ENCODE results near the gene MPZ.
"Not testable (repeated sequence)": the region's sequence is repeated elsewhere in the genome, so short reads cannot be mapped to it uniquely, and the experiment has no call there.

The MPZ gene

DNA sequence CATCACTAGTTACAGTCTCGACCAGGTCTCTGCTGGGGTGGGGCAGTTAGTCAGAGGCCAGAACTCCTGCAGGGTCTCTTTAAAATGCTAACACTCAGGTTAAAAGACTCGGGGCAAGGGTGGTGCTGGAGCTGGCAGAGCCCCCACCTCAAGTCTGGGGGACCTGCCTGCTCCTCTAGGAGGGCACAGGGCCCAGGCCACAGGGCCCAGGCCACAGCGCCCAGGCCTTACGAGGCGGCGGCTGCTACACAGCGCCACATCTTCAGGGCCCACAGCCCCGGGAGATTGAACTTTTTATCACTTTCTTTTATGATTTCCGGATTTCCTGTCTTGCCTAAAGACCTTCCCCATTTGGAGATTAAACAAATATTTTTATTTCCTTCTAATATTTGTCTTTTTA lies 10.4 kb downstream of the MPZ start:
- no peak for DNase-seq

- no peak for DNase-seq
Measured at GRCh38 chr1:161298116-161298515, 11.7 kb downstream of the MPZ start.

- DNase-seq = no peak
Measured at GRCh38 chr1:161297415-161297814, 12.4 kb downstream of the MPZ start.

DNA sequence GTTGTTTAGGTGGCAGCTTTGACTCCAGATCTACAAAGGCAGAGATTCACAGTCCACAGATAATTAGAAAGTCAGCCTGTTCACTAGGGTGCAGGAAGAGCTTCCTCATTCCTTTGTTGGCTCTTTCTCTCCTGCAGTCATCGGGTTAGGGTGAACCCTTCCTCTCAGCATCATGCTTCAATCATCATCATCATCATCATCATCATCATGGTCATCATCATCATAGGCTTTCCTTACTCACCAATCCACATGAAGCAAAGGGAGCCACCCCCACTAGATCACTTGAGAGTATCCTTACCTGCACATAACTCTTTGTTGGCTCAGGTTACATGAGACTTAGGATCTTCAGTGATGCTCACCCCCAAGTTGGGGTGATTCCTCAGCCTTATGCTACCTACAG lies 19.0 kb downstream of the MPZ start:
- no peak for DNase-seq

DNA sequence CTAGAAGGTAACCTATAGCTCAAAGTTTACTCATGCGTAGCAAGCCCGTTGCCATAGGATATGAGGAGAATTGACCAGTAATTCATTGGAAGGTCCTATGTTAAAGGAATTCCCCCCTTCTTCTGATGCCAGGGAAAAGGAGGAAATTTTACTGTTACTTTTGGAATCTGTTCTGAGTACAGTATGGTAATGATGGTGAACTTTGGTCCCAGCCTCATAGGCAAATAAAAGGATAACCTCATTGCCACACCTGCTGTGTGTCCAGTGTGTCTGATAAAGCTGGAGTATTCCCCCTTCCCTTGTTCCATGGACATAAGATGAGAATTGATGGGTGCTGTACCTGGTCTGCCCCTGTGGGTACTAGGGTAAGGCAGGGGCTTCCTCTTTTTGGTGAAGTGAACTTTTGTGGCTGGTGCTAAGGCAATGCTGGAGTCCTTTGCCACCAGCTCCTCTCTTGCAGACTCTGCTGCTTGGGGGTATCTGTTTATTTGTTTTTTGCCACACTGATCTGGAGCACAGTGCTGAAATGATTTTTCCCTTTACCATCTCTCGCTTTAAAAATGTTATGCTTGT lies 22.2 kb downstream of the MPZ start:
- DNase-seq = no peak

DNA sequence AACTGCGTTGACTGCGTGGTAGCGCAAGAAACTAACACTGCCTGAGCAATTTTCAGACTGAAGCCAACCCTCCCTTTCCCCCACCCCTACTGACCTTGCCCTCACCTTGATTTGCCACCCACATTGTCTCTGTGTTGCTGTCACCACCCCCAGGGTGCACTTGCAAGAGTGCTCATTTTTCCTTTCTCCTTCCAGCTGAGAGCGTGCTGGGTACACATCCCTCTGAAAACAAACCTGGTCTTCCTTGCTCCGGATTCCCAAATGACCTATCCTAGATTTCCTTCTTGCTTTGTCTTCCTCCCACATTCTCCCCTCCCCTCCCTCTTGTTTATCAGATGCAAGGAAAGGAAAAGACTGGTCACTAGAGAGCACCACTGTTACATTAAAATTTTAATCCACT lies 24.2 kb downstream of the MPZ start:
- no peak for DNase-seq

DNA sequence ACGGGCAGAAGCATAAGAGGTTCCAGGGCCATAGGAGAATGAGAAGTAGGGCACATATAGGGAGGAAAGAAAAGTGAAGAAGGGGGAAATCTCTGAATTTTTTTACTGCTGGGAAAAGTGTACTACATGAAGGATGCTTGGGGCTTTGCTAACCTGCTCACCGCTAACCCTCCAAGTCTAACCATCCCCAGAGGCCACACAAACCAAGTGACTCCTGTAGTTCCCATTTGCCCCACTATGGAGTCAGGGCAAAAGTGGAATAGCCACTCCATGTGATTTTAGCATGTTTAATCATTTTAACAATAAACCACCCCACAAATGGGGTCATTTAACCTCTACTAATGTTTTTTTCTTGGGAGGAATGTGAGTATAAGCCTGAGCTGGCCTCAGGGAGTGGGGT lies 24.7 kb downstream of the MPZ start:
- DNase-seq = no peak

DNA sequence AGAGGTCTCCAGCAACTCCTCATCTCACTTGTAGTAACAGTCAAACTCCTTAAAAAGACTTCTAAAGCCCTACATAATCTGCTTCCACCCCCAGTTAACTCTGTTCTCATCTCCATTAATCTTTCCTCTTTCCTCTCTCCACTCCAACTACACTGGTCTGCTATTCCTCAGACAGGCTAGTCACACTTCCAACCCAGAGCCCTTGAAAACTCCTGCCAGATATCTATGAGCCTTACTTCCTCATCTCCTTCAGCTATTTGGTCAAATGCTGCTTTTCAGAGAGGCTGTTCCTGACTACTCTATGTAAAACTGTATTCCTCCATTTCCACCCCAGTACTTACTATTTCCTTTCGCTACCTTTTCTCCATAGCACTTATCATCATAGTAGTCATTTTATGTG lies 26.8 kb downstream of the MPZ start:
- DNase-seq = no peak

- DNase-seq = no peak
Measured at GRCh38 chr1:161274874-161275273, 34.9 kb downstream of the MPZ start.

DNA sequence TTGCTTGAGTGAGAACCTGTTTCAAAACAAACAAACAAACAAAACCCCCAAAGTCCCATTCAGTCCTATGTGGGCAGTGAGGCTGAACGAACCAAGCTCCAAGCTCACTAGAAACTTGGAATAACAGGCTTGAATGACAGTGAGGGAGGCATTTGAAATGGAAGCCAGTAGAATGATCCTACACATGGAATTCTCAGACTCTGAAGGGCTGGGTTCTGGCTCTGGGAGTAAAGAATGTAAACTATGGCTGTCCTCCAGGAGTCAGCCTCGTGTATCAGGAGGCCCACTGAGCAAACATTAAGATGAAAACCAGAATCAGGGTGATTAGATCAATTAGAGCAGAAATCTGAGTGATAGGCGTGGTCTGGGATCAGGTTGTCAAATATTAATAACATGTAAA lies 36.4 kb downstream of the MPZ start:
- DNase-seq = no peak

GRCh38 chr1:161267321-161267720 lies 42.4 kb downstream of the MPZ start:
- peak; percentile 2 for DNase-seq

DNA sequence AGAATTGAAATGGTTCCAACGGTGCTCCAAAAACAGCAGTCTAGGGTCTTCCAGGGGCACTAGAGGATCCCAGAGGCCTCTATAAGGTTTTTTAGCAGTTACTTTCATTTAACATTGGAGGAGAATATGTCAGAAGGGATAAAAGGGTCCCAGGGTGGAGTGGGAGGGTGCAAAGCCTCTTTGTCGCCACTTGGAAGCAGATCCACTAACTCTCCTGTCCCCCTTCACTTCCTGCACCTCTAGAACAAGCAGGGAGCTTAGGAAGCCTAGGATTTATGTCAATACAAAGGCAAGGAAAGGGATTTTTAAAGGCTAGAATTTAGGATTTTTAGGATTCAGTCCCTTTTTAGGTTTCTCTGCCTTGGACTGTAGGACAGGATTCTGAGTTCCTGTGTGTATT lies 42.9 kb downstream of the MPZ start:
- no peak for DNase-seq

GRCh38 chr1:161266202-161266601 lies 43.6 kb downstream of the MPZ start:
- DNase-seq = no peak

DNA sequence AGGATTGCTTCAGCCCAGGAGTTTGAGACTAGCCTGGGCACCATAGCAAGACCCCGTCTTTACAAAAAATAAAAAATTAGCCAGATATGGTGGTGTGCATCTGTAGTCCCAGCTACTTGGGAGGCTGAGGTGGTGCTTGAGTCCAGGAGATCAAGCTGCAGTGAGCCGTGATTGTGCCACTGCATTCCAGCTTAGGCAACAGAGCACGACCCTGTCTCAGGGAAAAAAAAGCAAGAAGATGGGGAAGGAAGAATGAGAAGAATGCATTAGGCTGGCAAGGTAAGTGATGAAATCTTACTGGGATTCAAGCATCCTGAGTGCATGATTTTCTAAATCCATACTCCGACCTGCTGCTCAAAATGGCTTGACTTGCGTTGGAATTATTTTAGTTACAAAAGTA lies 44.5 kb downstream of the MPZ start:
- no peak for DNase-seq

DNA sequence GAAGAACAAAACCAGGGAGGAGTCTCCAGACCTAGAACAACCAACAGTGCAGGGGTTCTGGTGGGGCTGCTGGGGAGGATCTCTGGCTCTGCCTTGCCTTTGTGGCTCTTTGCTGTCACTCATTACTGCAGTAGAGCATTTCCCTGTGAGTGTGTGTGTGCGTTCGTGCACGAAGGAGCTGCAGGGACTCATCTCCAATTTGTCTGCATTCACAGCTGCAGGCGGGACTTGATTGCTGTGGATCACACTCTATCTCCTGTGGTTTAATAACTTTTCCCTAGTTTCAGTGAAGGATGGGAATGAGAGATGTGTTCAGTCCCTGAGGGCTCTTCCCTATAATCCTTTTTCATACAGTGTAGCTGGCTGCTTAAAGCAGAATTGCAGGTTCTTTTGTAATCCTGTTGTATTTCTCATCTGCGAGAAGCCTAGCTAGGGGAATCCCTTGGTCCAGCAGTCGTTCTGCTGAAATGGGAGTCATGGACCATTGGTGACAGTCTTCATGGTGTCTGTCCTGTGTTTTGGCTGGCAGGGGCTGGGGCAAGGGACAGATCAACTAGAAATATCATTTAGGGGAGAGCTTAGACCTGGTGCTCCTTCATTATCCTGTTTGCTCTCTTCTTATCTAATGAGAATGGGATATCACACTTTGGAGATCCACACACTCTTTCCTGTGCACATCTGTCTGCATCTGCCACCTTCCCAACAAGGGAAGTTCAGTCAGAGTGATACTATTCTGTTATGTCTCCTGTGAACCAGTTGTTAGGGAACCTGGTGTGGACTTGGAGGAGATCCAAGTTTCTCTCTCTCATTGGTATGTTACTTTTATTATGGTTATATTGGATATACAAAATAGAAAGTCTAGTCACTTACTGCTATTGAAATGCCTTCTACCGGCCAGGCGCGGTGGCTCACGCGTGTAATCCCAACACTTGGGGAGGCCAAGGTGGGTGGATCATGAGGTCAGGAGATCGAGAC lies 48.2 kb downstream of the MPZ start:
- peak; percentile 7 for DNase-seq

DNA sequence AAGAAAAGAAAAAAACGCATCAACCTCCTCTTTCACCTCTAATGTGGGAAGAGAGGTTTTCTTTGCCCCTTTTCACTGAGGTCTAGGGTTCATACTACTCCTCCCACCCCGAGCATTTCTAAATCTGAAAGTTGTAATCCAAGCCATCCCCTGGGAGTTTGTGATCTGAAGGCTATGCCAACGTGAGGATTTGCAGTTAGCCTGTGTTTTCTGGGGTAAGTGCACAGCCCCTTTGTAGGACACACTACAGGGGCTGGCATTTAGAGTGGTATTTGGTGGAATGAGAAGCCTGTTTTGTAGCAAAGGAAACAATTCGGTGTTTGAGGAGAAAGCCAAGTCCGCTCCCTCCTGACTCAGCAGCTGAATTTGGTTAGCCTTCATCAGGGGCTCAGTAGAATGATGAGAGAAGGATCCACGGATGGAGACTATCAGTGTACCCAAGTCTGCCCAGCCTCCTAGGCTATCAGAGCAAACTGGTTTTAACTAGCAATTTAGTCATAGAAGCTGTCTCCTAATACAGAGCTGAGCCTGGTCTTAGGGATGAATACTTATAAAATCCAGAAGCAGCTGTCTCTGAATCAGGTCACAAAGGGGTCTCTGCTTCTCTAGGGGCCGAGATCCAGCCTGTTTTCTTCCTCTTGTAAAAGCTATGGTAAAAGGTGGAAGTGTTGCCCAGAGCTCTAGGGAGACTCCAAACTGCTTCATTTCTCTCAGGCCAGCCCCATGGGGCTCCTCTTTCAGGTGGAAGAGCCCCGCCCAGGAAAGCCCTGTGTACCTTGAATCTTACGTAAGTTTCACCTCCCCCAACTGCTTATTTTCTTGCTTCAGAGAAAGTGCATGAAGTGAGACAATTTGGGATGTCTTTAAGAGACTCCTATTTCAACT lies 49.1 kb downstream of the MPZ start:
- DNase-seq = no peak

DNA sequence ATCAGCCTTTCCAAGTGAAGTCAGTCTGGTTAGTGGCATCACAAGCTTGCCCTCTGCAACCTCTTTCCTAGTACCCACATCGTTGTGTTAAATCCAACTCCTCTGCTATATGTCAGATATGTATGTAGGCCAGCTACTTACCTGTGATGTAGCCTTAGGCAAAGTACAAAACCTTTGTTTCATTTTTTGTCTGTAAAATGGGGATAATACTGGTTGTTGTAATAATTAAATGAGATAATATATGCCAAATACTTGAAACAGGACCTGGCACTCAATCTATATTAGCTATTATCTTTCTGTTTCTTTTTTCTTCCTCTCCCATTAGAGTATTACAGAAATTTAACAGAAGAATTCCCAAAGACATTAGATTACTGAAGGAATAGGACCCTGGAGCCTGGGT lies 50.0 kb downstream of the MPZ start:
- no peak for DNase-seq

GRCh38 chr1:161259345-161259702 lies 50.4 kb downstream of the MPZ start:
- no peak for DNase-seq

GRCh38 chr1:161258439-161259344 lies 51.1 kb downstream of the MPZ start, which contains the start of gene PCP4L1:
PCP4L1 (plus strand) TSS chr1:161258745; CDS start chr1:161258975, 230 bp downstream.
- peak; percentile 35 for DNase-seq

GRCh38 chr1:161257109-161257508 lies 52.7 kb downstream of the MPZ start:
- not testable (repeated sequence) for DNase-seq

DNA sequence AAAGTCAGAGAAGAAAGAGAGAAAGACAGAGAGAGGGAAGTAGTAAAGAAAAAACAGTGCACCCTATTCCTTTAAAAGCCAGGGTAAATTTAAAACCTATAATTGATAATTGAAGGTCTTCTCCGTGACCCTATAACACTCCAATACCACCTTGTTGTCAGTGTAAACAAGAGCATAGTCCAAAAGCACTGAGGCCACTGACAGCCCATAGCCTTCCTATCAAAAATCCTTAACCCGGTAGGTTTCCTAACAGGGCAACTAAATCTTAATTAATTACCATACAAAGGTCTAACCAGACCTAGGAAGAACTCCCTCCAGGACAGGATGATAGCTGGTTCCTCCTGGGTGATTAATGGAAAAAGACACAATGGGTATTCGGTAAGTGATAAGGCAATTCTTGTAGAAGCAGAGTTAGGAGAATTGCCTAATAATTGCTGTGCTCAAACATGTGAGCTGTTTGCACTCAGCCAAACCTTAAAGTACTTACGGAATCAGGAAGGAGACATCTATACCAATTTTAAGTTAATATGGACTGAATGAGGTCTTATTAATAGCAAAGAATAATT lies 53.7 kb downstream of the MPZ start:
- not testable (repeated sequence) for DNase-seq

- DNase-seq = not testable (repeated sequence)
Measured at GRCh38 chr1:161255302-161255701, 54.5 kb downstream of the MPZ start.
